ENCODE results near the gene TMEM178B. TPM values are rescaled to one million over a fixed set of nuclear protein-coding genes. Genes with fewer than 3 reads are reported as not detected.

Gene TMEM178B
- total and polyA plus RNA-seq, 2 experiments from 2014 or later = 0.39 to 0.46 TPM

DNA sequence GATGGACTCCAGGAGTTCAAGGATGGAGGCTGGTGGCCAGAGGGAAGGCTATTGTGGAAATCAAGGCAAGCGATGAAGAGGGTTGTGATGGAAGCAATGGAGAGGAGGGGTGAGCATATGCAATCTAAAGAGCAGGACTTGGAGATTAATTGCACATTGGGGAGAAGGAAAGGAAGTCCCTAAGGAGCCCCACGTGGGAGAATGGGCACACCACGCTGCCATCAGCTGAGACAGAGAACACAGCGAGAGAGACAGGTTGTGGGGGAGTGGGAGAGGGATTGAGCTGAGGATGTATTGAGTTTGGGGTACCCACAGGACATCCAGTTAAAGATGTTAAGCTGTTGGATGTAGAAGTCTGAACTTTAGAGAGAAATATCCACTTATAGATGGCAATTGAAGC, 73.6 kb downstream of the TMEM178B start:
- no peak for DNase-seq (ENCODE audit: low read depth in 1 of 2, low spot score in 1 of 2)
- no peaks in the 10 kb centered on the region for H3K4me1 ChIP-seq (ENCODE audit: low read depth)
- H3K9me3 ChIP-seq (ENCODE audit: low read depth) = no peaks in the 10 kb centered on the region
- TF ChIP-seq, protein P1, sequence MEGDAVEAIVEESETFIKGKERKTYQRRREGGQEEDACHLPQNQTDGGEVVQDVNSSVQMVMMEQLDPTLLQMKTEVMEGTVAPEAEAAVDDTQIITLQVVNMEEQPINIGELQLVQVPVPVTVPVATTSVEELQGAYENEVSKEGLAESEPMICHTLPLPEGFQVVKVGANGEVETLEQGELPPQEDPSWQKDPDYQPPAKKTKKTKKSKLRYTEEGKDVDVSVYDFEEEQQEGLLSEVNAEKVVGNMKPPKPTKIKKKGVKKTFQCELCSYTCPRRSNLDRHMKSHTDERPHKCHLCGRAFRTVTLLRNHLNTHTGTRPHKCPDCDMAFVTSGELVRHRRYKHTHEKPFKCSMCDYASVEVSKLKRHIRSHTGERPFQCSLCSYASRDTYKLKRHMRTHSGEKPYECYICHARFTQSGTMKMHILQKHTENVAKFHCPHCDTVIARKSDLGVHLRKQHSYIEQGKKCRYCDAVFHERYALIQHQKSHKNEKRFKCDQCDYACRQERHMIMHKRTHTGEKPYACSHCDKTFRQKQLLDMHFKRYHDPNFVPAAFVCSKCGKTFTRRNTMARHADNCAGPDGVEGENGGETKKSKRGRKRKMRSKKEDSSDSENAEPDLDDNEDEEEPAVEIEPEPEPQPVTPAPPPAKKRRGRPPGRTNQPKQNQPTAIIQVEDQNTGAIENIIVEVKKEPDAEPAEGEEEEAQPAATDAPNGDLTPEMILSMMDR (IDR thresholded peaks at IDR 0.05; ENCODE audit: low read depth, low read length) = no peak
- no peak overlapping the region for H3K4me3 ChIP-seq
- H3K36me3 ChIP-seq = no peaks in the 10 kb centered on the region
- H3K27ac ChIP-seq = no peak overlapping the region
- H3K27me3 ChIP-seq = no peaks in the 10 kb centered on the region

- DNase-seq (ENCODE audit: low read depth in 1 of 2, low spot score in 1 of 2) = no peak
Observed at GRCh38 chr7:141150465-141150864, 76.6 kb downstream of the TMEM178B start.

GRCh38 chr7:141151746-141152145, 77.9 kb downstream of the TMEM178B start:
- TF ChIP-seq, protein P1 (IDR thresholded peaks at IDR 0.05; ENCODE audit: low read depth, low read length) = no peak
- Histone ChIP-seq H3K4me1 (ENCODE audit: low read depth) (no peaks in the 10 kb centered on the region), H3K27ac (no peak overlapping the region), H3K4me3 (no peak overlapping the region), H3K27me3 (no peaks in the 10 kb centered on the region), H3K36me3 (no peaks in the 10 kb centered on the region), H3K9me3 (ENCODE audit: low read depth) (no peaks in the 10 kb centered on the region)
- DNase-seq (ENCODE audit: low read depth in 1 of 2, low spot score in 1 of 2) = no peak

More at GRCh38 chr7:141150465-141150864, 76.6 kb downstream of the TMEM178B start:
- Histone ChIP-seq H3K27ac (no peak overlapping the region), H3K9me3 (ENCODE audit: low read depth) (no peaks in the 10 kb centered on the region), H3K4me3 (no peak overlapping the region), H3K27me3 (no peaks in the 10 kb centered on the region), H3K36me3 (no peaks in the 10 kb centered on the region), H3K4me1 (ENCODE audit: low read depth) (no peaks in the 10 kb centered on the region)
- TF ChIP-seq, protein P1 (IDR thresholded peaks at IDR 0.05; ENCODE audit: low read depth, low read length) = no peak

DNA sequence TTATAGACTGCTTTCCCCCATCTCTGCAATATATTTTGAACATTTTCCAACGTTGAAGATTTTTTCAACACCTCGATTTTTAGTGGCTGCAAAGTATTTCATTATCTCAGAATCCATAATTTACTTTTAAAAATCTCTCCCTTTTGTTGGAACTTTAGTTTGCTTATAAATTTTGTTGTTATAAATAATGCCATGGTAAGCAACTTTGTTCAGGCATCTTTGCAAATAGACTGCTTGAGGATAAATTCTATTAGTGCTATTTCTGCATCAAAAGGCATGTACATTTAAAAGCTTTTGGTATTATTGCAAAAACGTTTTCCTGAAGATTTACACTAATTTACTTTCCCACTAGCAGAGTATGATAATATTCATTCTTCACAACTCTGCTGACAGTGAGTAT, 79.4 kb downstream of the TMEM178B start:
- Histone ChIP-seq H3K9me3 (ENCODE audit: low read depth) (no peaks in the 10 kb centered on the region), H3K4me1 (ENCODE audit: low read depth) (no peaks in the 10 kb centered on the region), H3K36me3 (no peaks in the 10 kb centered on the region), H3K27me3 (no peaks in the 10 kb centered on the region), H3K4me3 (no peak overlapping the region), H3K27ac (no peak overlapping the region)
- DNase-seq (ENCODE audit: low read depth in 1 of 2, low spot score in 1 of 2) = no peak
- TF ChIP-seq, protein P1 (IDR thresholded peaks at IDR 0.05; ENCODE audit: low read depth, low read length) = no peak

GRCh38 chr7:141154131-141154732, 80.4 kb downstream of the TMEM178B start:
- Histone ChIP-seq H3K4me1 (ENCODE audit: low read depth) (no peaks in the 10 kb centered on the region), H3K27me3 (no peaks in the 10 kb centered on the region), H3K27ac (no peak overlapping the region), H3K4me3 (no peak overlapping the region), H3K9me3 (ENCODE audit: low read depth) (no peaks in the 10 kb centered on the region), H3K36me3 (no peaks in the 10 kb centered on the region)
- TF ChIP-seq, protein P1 (IDR thresholded peaks at IDR 0.05; ENCODE audit: low read depth, low read length) = no peak
- no peak for DNase-seq (ENCODE audit: low read depth in 1 of 2, low spot score in 1 of 2)

Measured in cardiac muscle cell (in vitro differentiated cells and primary cell).